Mucosa of rectum (tissue), 2 donors: ENCODE measurements around the gene MYCBPAP.

Experiments used
- H3K27ac ChIP-seq, 2 donors: one replicate each; pipeline ENCODE4 v1.7.0; 2013; ENCODE audit warnings: inconsistent platforms in 2 of 2, low read depth in 2 of 2, low read length in 2 of 2
- H3K27me3 ChIP-seq, 2 donors: one replicate each; pipeline ENCODE4 v1.7.0; 2013; ENCODE audit warnings: low read length in 2 of 2; ENCODE audit not compliant: control insufficient read depth in 2 of 2, insufficient read depth in 2 of 2
- H3K36me3 ChIP-seq, 2 donors: one replicate each; pipeline ENCODE4 v1.7.0; 2013; ENCODE audit warnings: low read length in 2 of 2; ENCODE audit not compliant: control insufficient read depth in 2 of 2, insufficient read depth in 2 of 2
- H3K4me1 ChIP-seq, 2 donors: one replicate each; pipeline ENCODE4 v1.7.0; 2013; ENCODE audit warnings: low read length in 2 of 2, mild to moderate bottlenecking in 1 of 2; ENCODE audit not compliant: control insufficient read depth in 2 of 2, insufficient read depth in 2 of 2
- H3K4me3 ChIP-seq, 2 donors: one replicate each; pipeline ENCODE4 v1.7.0; 2013; ENCODE audit warnings: low read length in 2 of 2
- H3K9ac ChIP-seq, 2 donors: one replicate each; pipeline ENCODE4 v1.7.0; 2013; ENCODE audit warnings: low read length in 2 of 2, low read depth in 1 of 2, mild to moderate bottlenecking in 1 of 2
- H3K9me3 ChIP-seq, 2 donors: one replicate each; pipeline ENCODE4 v1.7.0; 2013; ENCODE audit warnings: low read length in 2 of 2; ENCODE audit not compliant: control insufficient read depth in 2 of 2
- donor health status: healthy.
- donor health status: Normal muscosa, but diverticular disease.

The MYCBPAP gene

GRCh38 chr17:50487213-50488096 lies 20.8 kb upstream of the MYCBPAP start:
- H3K9me3 ChIP-seq, result no peaks in the 10 kb centered on the region
- H3K27me3 ChIP-seq, result no peaks in the 10 kb centered on the region
- H3K27ac ChIP-seq, result no peak overlapping the region
- H3K9ac ChIP-seq, result no peak overlapping the region
- peaks cover 4 to 5% of the 10 kb centered on the region in 2 donors for H3K4me1 ChIP-seq
- H3K36me3 ChIP-seq, result peaks cover 23 to 33% of the 10 kb centered on the region in 2 donors
- no peak overlapping the region for H3K4me3 ChIP-seq

GRCh38 chr17:50488880-50489279 lies 19.4 kb upstream of the MYCBPAP start:
- peaks cover 16 to 25% of the 10 kb centered on the region in 2 donors for H3K36me3 ChIP-seq
- no peak overlapping the region for H3K4me3 ChIP-seq
- no peak overlapping the region for H3K27ac ChIP-seq
- H3K9me3 ChIP-seq, result no peaks in the 10 kb centered on the region
- no peak overlapping the region for H3K9ac ChIP-seq
- H3K27me3 ChIP-seq, result no peaks in the 10 kb centered on the region
- no peaks in the 10 kb centered on the region for H3K4me1 ChIP-seq

GRCh38 chr17:50491505-50491904 lies 16.7 kb upstream of the MYCBPAP start:
- H3K36me3 ChIP-seq, result peaks cover 0 to 5% of the 10 kb centered on the region in 2 donors
- no peaks in the 10 kb centered on the region for H3K27me3 ChIP-seq
- H3K9ac ChIP-seq, result no peak overlapping the region
- H3K27ac ChIP-seq, result no peak overlapping the region
- no peaks in the 10 kb centered on the region for H3K4me1 ChIP-seq
- H3K4me3 ChIP-seq, result no peak overlapping the region
- no peaks in the 10 kb centered on the region for H3K9me3 ChIP-seq

GRCh38 chr17:50492214-50492613 lies 16.0 kb upstream of the MYCBPAP start:
- Histone ChIP-seq H3K4me3 (no peak overlapping the region), H3K9ac (no peak overlapping the region), H3K4me1 (no peaks in the 10 kb centered on the region), H3K27ac (no peak overlapping the region), H3K27me3 (no peaks in the 10 kb centered on the region), H3K9me3 (no peaks in the 10 kb centered on the region), H3K36me3 (peaks cover 0 to 3% of the 10 kb centered on the region in 2 donors)

- Histone ChIP-seq H3K27me3 (no peaks in the 10 kb centered on the region), H3K9me3 (no peaks in the 10 kb centered on the region), H3K4me1 (peaks cover 5 to 8% of the 10 kb centered on the region in 2 donors), H3K9ac (no peak overlapping the region), H3K36me3 (no peaks in the 10 kb centered on the region), H3K27ac (no peak overlapping the region), H3K4me3 (no peak overlapping the region)
These were observed 14.5 kb upstream of the MYCBPAP start for GRCh38 chr17:50493744-50494143.

- H3K9ac ChIP-seq, result no peak overlapping the region
- no peaks in the 10 kb centered on the region for H3K9me3 ChIP-seq
- no peak overlapping the region for H3K4me3 ChIP-seq
- peaks cover 5 to 8% of the 10 kb centered on the region in 2 donors for H3K4me1 ChIP-seq
- no peaks in the 10 kb centered on the region for H3K27me3 ChIP-seq
- H3K36me3 ChIP-seq, result no peaks in the 10 kb centered on the region
- no peak overlapping the region for H3K27ac ChIP-seq
These were observed 12.9 kb upstream of the MYCBPAP start for GRCh38 chr17:50495217-50495823.

GRCh38 chr17:50495918-50496317 lies 12.3 kb upstream of the MYCBPAP start:
- Histone ChIP-seq H3K27me3 (no peaks in the 10 kb centered on the region), H3K4me1 (peaks cover 5 to 8% of the 10 kb centered on the region in 2 donors), H3K27ac (no peak overlapping the region), H3K36me3 (no peaks in the 10 kb centered on the region), H3K9me3 (no peaks in the 10 kb centered on the region), H3K9ac (no peak overlapping the region), H3K4me3 (no peak overlapping the region)

GRCh38 chr17:50498021-50498874 lies 10.0 kb upstream of the MYCBPAP start:
- H3K27me3 ChIP-seq, result no peaks in the 10 kb centered on the region
- H3K4me3 ChIP-seq, result no peak overlapping the region
- no peaks in the 10 kb centered on the region for H3K9me3 ChIP-seq
- peak overlapping the region in 1 of 2 donors; percentile 17 for H3K9ac ChIP-seq
- H3K36me3 ChIP-seq, result no peaks in the 10 kb centered on the region
- H3K4me1 ChIP-seq, result peaks cover 5 to 8% of the 10 kb centered on the region in 2 donors
- H3K27ac ChIP-seq, result peak overlapping the region in 1 of 2 donors; percentile 26

GRCh38 chr17:50499270-50499669 lies 9.0 kb upstream of the MYCBPAP start:
- no peaks in the 10 kb centered on the region for H3K27me3 ChIP-seq
- no peak overlapping the region for H3K9ac ChIP-seq
- H3K4me3 ChIP-seq, result no peak overlapping the region
- peaks cover 11 to 18% of the 10 kb centered on the region in 2 donors for H3K4me1 ChIP-seq
- no peaks in the 10 kb centered on the region for H3K9me3 ChIP-seq
- no peaks in the 10 kb centered on the region for H3K36me3 ChIP-seq
- no peak overlapping the region for H3K27ac ChIP-seq

GRCh38 chr17:50499721-50500120 lies 8.5 kb upstream of the MYCBPAP start:
- H3K27ac ChIP-seq, result no peak overlapping the region
- no peaks in the 10 kb centered on the region for H3K9me3 ChIP-seq
- no peaks in the 10 kb centered on the region for H3K27me3 ChIP-seq
- H3K9ac ChIP-seq, result no peak overlapping the region
- H3K4me3 ChIP-seq, result no peak overlapping the region
- peaks cover 14 to 20% of the 10 kb centered on the region in 2 donors for H3K4me1 ChIP-seq
- no peaks in the 10 kb centered on the region for H3K36me3 ChIP-seq
